Cortex of kidney (tissue), 1 donor: ENCODE results near the gene NSD2.
"Not testable (repeated sequence)": the region's sequence is repeated elsewhere in the genome, so short reads cannot be mapped to it uniquely, and the experiment has no call there.

Experiments
- DNase-seq: peaks from one replicate; lab custom pipeline; 2025; lab: John Stamatoyannopoulos, UW

NSD2 gene

GRCh38 chr4:1870578-1871443, at the start of gene NSD2:
Gene NSD2 (plus strand): TSS chr4:1871393. CDS start chr4:1900655, 29,262 bp downstream.
- no peak for DNase-seq

GRCh38 chr4:1821679-1822567, 49.3 kb upstream of the NSD2 start:
- no peak for DNase-seq

- DNase-seq = no peak
Measured at GRCh38 chr4:1822568-1823544, 48.3 kb upstream of the NSD2 start.

- DNase-seq = no peak
Measured at GRCh38 chr4:1823545-1823932, 47.7 kb upstream of the NSD2 start.

GRCh38 chr4:1824746-1825145, 46.4 kb upstream of the NSD2 start:
- DNase-seq = no peak

- DNase-seq = no peak
Measured at GRCh38 chr4:1825326-1825725, 45.9 kb upstream of the NSD2 start.

GRCh38 chr4:1826531-1827350, 44.5 kb upstream of the NSD2 start:
- no peak for DNase-seq

- no peak for DNase-seq
Measured at GRCh38 chr4:1830234-1830633, 41.0 kb upstream of the NSD2 start.

- no peak for DNase-seq
Measured at GRCh38 chr4:1830642-1831228, 40.5 kb upstream of the NSD2 start.

- no peak for DNase-seq
Measured at GRCh38 chr4:1831331-1831730, 39.9 kb upstream of the NSD2 start.

GRCh38 chr4:1832690-1833089, 38.5 kb upstream of the NSD2 start:
- no peak for DNase-seq

GRCh38 chr4:1833307-1834046, 37.7 kb upstream of the NSD2 start:
- DNase-seq = no peak

- no peak for DNase-seq
Measured at GRCh38 chr4:1834047-1834775, 37.0 kb upstream of the NSD2 start.

- DNase-seq = not testable (repeated sequence)
Measured at GRCh38 chr4:1835836-1836235, 35.4 kb upstream of the NSD2 start.

GRCh38 chr4:1836650-1837049, 34.5 kb upstream of the NSD2 start:
- DNase-seq = no peak

- DNase-seq = no peak
Measured at GRCh38 chr4:1837069-1837468, 34.1 kb upstream of the NSD2 start.

GRCh38 chr4:1839282-1839681, 31.9 kb upstream of the NSD2 start:
- DNase-seq = no peak

GRCh38 chr4:1841201-1841886, 29.8 kb upstream of the NSD2 start:
- no peak for DNase-seq

- DNase-seq = no peak
Measured at GRCh38 chr4:1841887-1842210, 29.3 kb upstream of the NSD2 start.
